Measurements from ENCODE around the gene GNS.
"Not testable (repeated sequence)": the region's sequence is repeated elsewhere in the genome, so short reads cannot be mapped to it uniquely, and the experiment has no call there.

GNS gene

DNA sequence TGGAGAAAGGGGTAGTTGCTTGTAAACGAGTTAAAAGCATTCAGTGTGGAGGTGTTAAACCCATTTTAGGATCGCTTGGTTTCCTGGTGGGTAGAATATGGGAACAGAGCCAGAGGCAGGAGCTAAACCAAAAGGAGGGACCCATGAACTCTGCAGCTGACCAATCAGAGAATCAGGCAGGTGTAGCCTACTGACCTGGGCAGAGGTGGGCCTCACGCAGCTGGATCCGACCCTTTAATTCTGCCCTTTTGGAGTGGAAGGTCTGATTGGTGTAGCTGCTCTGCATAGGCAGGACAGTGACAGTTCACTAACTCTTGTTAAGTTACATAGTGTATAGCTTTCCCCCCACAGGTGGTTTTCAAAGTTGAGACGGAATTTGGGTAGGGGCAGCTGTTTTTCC lies 63.7 kb downstream of the GNS start:
- DNase-seq (ENCODE audit: low spot score): no peak

DNA sequence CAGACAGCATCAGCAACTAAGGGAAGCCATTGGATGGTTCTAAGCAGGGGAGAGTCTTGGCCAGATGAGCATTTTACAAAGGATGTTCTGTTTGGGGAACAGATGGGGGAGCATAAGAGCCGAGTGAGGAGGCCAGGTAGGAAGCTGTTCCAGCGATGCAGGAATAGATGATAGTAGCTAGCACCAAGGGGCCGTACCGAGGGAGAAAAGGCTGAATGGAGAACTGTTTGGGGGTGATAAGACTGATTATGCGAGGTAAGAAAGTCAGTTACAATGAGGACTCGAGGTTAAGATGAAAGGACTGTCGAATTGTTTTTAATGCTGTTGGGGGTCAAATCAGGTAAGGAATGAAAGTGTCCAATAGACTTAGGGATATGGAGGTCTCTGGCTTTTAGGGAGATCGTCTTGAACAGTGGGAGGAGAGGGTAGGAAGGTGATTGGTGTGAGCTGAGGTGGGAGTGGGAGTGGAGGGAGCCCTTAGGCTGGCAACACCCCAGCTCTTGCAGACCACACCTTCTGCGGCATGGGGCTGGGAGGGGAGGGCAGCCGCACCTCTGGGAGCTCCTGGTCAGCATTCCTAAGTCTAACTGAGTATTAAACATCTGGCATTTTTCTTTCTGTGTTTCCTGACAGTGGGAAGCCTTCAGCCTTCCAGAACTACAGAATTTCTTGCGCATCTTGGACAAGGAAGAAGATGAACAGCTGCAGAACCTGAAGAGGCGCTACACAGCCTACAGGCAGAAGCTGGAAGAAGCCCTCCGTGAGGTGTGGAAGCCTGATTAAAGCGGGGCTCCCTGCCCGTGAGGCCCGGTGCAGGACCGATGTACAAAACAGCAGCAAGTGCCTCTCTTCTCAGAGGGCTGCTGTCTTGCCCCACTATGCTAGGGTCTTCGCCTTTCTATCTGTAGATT lies 64.8 kb downstream of the GNS start:
- no peak for DNase-seq (ENCODE audit: low spot score)

DNA sequence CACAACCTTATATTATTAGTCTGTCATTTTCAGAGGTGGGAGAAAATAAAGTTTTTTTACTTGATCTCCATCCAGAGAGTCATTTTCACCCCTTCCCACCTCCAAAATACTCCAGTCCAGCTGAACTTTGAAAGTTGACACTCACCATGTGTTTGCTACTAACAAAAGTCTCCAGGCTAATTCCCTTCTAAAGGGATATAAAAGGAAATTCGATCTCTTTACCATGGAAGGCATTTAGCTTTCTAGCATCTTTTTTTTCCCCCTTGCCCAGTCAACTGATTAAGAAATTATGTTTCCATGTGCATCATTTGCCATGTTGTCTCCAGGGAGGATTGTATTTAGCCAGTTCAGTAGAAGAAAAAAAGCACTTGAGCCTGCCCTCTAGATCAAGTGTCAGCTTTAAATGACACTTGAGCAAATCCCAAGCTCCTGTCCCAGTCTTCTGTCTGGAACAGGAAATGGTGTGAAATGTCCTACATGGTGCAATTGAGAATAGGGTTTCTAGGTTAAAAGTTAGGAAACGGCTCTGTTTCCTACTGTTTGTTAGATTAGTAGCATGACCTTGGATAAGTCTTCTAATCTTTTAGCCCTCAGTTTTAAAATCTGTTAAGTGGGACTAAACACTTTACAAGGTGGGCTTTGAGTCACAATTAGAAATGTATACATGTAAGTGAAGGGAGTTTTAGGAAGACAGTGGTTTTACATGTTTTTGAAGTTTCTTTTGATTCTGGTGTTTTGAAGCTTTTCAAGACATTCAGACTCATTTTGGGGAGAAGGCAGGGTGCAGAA lies 67.2 kb downstream of the GNS start:
- DNase-seq (ENCODE audit: low spot score): no peak

DNA sequence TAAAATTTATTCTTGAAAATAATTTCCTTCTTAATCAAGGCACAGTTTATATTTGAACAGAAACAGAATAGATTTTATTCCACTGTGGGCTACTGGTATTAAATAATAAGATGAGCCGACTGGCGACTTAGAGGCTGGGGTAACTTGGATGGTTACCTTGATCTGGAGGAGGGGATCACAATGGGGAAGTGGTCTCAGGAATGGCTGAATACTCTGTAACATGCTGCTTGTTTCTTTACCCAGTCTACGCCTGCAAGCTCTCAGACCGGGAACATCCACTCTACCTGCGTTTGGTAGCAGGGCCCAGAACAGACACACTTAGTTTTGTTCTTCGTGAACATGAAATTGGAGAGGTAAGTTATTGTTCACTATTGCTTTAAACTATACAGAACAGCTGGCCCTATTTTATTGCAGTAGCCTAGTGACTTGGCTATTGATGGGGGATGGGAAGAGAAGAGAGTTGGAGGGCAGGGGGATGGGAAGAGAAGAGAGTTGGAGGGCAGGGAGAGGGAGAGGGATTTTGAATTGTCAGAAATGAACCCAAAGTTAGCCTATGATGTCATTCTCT lies 67.9 kb downstream of the GNS start:
- DNase-seq (ENCODE audit: low spot score): no peak

DNA sequence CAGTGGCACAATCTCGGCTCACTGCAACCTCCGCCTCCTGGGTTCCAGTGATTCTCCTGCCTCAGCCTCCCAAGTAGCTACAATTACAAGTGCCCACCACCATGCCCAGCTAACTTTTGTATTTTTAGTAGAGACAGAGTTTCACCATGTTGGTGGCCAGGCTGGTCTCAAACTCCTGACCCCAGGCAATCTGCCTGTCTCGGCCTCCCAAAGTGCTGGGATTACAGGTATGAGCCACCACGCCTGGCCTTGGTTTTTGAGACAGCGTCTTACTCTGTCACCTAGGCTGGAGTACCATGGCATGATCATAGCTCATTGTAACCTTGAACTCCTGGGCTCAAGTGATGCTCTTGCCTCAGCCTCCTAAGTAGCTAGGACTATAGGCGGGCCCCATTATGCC lies 69.0 kb downstream of the GNS start:
- not testable (repeated sequence) for DNase-seq (ENCODE audit: low spot score)

DNA sequence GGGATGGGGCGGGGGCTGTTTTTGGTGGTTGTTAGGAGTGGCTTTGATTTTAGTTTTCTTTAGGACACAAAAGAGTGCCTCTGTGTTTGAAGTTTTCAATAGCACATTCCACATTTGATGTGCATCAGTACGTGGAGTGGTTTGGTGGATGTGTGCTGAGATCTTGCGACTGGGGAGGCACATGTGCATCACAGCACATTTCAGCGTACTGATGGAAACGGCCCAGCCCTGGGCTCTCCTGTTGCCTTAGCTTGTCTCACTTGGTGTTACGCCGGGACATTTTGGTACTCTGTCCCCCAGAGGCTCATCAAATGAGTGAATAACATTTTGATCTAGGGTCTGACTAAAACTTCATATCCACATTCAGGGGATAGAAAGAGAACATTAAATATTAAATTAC lies 70.5 kb downstream of the GNS start:
- DNase-seq (ENCODE audit: low spot score): no peak

DNA sequence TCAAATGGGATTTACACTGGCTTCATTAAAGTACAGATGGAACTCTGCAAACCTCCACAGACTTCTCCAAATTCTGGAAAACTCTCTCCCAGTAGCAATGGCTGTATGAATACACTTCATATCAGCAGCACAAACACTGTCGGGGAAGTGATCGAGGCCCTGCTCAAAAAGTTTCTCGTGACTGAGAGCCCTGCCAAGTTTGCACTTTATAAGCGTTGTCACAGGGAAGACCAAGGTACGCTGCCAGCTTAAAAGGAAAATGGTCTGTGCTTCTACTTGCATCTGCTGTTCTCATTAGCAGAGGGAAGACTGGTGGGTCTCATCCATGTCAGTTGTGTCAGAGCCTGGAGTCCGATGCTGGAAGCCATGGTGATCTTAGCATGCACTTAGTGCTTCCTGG lies 71.0 kb downstream of the GNS start:
- DNase-seq (ENCODE audit: low spot score): no peak

DNA sequence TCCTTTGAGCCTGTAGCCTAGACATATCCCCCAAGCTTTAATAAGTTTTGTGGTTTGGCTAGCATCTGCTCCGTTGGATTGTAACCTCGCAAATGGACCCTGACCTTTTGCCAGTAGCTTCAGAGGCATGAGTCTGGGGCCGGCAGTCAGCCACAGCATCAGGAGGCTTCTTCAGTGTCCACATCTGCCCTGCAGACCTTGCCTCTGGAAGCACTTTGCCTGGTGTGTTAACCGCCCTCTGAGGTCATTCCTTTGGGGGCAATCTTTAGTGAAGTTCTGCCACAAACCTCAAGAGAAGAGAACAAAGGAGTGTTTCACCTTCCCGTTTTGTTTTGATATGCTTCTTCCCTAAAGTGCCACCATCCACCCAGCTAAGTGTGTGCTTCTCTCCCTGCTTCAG lies 71.4 kb downstream of the GNS start:
- DNase-seq (ENCODE audit: low spot score): no peak

DNA sequence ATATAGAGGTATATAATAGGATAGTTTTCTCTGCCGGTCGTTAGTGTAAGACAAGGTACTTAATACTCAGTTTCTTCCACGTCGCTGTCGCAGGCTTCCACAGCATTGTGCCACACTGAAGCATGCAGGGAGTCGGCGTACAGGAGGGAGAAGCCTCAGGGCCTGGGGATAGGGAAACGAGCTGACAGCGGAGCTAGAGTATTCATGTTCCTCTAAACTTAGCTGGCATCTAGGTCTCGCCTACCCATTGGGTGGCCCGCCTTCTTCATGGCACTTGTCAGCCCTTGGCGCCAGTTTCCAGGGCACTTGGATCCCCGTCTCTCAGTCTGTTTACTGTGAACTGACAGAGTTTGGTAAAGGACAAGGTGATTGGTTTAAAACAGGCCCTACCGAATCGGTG lies 73.6 kb downstream of the GNS start:
- DNase-seq (ENCODE audit: low spot score): no peak

DNA sequence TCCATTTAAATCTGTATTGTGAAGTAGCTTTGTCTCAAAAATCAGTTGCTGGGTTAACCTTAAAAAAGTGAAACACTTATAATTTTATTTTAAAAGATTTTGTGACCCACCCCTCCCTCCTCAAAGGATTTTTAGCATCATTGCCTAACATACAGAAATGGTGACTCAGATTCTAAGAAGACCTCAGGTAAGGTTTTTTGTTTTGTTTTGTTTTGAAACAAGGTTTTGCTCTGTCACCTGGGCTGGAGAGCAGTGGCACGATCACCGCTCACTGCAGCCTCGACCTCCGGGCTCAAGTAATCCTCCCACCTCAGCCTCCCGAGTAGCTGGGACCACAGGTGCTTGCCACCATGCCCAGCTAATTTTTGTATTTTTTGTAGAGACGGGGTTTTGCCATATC lies 74.2 kb downstream of the GNS start:
- no peak for DNase-seq (ENCODE audit: low spot score)

DNA sequence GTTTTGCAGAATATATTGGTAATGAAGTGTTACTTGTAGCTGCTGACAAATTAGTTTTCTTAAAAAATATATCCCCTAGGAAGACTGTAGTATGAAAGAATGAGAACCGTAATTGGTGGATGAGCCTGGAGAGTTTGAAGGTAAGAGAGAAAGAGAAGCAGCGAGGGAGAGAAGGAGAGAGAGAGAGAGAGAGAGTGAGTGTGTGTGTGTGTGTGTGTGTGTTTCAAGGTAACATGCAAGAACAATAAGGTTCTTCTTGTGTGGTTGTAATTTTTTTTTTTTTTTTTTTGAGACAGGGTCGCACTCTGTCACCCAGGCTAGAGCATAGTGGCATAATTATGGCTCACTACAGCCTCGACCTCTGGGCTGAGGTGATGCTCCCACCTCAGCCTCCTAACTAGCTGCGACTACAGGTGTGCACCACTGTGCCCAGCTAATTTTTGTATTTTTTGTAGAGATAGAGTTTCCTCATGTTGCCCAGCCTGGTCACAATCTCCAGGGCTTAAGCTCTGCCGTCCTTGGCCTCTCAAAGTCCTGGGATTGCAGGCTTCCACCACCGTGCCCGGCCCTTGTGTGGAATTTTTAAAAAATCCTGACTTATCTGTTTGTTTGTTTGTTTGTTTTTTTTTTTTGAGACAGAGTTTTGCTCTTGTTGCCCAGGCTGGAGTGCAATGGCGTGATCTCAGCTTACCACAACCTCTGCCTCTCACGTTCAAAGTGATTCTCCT lies 75.2 kb downstream of the GNS start:
- DNase-seq (ENCODE audit: low spot score): no peak

DNA sequence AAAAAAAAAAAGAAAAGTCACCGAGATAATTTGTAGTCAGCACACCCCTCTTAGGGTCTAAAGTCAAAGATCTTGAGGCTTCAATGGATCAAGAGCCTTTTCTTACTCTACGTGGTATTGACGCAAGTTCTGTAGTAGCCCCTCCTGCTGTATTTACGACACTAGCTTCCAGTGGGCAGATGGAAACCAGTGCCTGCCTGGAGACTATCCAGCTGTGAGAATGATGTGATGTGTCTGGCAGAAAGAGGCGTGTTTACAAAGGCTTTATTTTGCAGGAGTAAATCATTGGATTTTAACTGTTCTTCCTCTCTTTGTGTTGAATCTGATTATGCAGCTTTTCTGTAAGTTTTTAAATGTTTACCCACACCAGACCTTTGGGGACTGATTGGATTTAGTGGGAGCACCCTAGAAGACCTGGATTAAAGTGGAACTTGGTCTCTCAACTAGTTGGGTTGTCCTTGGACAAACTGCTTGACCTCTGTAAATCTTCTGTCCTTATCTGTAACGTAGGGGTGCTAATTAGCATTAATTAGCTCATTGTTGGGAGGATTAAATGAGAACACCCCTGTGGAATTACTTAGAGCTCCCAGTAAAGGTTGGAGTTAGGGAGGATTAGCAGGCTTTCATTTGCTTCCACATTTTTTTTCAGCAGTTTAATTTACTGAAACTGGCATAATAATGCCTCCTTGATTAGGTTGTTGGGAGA lies 76.5 kb downstream of the GNS start:
- DNase-seq (ENCODE audit: low spot score): no peak

DNA sequence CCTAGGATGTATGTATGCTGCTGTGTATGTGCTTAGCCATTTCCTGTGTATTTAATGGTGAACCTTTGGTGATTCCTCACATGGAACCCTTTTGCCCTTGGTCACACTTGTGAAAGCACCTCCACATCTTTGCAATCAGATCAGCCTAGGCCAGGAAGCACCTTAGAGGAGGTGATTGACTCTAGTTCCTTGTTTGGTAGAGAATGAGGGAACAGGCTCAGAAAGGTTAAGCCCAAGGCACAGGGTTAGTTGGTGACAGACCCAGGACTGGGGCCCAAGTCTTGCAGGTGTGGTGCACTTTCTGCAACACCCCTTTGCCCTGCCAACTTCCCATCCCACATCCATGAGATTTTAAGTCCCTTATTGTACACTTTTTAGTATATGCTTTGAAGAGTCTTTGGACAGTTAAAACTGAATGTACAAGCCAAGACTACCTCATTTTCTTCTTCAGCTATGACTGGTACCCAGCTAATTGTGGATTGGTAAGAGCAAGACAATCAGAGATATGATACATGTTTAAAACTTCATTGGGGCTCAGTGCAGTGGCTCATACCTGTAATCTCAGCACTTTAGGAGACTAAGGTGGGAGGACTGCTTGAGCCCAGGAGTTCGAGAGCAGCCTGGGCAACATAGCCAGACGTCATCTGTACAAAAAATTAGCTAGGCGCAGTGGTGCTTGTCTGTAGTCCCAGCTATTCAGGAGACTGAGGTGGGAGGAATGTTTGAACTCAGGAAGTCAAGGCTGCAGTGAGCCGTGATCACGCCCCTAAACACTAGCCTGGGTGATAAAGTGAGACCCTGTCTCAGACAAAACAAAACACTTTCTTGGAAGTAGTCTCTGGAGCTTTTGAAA lies 77.8 kb downstream of the GNS start:
- no peak for DNase-seq (ENCODE audit: low spot score)

DNA sequence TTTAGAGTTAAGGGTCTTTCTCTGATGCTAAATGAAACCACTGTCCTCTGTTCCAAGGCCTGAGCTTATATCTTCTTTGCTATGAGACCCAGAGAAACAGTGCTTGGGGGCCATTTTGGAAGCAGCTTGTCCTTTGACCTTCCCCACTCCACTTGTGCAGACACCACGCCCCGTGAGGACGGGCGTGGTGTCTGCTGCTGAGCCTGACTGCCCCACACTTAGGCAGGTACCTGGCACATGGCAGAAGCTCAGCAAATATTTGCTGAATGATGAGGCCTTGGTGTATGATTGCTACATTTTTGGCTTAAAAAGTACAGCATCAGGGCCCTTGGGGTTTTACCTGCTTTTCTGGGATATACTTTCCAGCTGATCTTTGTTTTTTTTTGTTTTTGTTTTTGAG lies 79.0 kb downstream of the GNS start:
- no peak for DNase-seq (ENCODE audit: low spot score)

DNA sequence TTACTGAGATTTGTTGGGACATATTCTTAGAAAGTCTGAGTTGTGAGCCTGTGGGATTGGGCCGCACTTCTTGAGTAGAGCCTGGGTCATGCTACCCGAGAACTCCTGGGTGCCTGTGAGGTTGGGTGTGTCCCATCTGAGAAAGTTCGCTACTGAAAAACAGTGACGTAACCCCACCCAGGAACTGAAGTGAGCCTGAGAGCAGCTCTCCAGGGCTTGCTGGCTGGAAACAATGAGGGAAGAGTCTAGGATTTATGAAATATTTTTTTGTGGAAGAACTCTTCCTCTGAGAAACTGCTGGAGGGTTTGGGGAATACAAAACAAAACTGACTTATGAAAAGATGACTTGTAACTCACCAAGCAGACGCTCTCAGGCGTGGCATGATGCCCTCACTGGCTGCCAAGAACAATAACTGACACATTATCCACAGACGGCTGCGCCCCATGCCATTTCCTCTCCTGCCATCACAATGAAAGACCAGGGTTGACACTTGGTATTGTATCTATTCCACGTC lies 79.7 kb downstream of the GNS start:
- peak; percentile 80 for DNase-seq (ENCODE audit: low spot score)

DNA sequence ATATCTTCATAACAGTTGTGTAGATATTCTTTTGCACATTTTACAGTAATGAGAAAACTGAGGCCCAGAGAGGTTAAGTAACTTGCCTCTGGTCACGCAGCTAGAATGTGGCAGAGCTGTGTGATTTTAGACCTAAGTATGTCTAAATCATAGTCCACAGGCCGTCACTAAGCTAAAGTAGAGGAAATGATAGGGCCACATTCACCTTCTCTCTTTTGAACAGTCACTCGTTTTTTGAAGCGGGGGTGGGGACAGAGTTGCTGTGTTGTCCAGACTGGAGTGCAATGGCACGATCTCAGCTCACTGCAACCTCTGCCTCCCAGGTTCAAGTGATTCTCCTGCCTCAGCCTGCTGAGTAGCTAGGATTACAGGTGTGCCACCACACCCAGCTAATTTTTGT lies 80.4 kb downstream of the GNS start:
- no peak for DNase-seq (ENCODE audit: low spot score)

DNA sequence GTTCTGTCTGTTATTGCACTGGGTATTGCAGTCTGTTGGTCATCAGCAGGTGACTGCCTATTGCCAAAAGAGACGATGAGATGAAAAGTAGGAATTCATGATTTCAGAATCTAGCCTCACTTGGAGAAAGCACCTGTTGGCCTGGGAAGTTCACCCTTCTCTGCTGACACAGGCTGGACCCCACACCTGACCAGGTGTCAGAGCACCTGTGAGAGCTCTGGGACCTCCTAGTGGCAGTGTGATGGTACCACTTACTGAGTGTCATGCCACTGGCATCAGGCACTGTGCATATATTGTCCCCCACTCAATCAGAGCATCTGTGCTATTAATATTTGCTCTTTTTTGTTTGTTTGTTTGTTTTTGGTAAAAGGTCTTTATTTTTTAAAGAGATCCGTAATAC lies 81.0 kb downstream of the GNS start:
- DNase-seq (ENCODE audit: low spot score): no peak

DNA sequence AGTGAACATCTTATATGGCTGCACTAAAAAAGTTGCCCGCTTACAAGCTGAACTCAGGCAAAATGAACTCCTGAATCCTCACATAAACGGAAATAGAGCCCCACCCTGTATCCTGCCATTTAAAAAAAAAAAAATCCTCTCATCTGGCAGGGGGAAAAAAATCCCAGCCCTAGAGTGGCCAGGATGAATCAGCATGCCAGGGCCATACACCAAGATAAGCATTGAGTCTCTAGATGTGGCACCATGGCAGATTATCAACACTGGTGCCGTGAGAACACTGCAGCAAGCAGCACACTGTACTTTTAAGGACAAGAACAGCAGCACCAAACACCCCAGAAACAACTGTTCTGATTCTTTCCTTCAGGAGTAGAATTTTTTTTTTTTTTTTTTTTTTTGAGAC lies 83.4 kb downstream of the GNS start:
- peak; percentile 70 for DNase-seq (ENCODE audit: low spot score)

DNA sequence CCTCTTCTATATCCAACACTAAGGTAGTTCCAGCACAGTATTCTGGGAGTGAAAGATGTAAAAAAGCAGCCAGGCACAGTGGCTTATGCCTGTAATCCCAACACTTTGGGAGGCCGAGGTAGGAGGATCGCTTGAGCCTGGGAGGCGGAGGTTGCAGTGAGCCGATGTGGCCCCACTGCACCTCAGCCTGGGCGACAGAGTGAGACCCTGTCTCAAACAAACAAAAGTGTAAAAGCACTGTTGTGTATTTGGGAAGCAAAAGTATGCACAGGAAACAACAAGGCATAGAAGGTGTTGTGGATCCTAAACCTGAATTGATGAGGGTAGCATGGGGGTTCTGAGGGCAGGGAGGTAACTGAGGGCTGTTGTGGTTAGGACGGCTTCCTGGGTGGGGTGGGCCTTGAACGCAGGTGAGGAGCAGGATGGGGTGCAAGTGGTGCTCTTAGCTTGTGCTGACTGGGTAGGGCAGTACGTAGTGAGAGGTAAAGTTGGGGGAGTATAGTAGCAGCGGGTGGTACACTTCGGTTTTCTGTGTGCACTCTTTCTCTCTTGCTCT lies 84.8 kb downstream of the GNS start:
- no peak for DNase-seq (ENCODE audit: low spot score)

DNA sequence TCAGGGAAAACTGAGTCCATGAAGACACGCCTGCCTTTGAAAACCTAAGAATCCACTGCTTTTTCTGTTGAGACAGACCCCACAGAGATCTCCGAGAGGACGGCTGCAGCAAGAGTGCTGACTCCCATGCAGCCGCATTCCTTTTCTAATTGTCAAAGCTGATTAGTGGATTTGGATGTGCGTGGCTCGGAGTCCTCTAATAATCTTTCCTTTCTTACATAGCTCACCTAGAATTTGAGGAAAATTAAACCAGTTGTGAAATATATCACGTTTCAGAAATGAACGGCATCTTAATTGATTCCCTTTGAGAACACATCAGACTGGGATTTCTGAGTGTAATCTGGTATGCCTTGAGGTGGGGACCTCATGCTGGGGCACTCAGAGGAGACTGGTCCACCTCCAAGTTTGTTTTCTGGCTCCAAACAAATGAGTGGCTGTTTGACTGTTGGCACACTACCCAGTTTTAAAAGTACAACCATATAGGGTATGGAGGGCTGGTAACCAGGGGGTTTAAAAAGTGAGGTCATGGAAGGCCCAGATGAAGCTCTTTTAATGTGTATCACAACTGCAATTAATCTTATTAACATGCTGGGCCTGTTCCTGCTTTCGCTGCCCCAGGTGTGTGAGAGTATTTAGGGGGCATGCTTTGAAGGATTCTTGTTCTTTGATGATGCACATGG lies 85.6 kb downstream of the GNS start:
- no peak for DNase-seq (ENCODE audit: low spot score)
